Hepatocyte (in vitro differentiated cells): ENCODE measurements around the gene ARHGAP31.

Experiments used
- CTCF ChIP-seq: fragments of 200-600 bp; sonication (generic); IDR thresholded peaks from 2 replicates; pipeline ENCODE4 v1.5.1; 2016; ENCODE audit warnings: antibody characterized with exemption, mild to moderate bottlenecking; ENCODE audit not compliant: poor library complexity
- EZH2 ChIP-seq: fragments of 200-600 bp; sonication (generic); IDR thresholded peaks from 2 replicates; pipeline ENCODE4 v1.6.1; 2016; ENCODE audit warnings: antibody characterized with exemption, mild to moderate bottlenecking, borderline replicate concordance

DNA sequence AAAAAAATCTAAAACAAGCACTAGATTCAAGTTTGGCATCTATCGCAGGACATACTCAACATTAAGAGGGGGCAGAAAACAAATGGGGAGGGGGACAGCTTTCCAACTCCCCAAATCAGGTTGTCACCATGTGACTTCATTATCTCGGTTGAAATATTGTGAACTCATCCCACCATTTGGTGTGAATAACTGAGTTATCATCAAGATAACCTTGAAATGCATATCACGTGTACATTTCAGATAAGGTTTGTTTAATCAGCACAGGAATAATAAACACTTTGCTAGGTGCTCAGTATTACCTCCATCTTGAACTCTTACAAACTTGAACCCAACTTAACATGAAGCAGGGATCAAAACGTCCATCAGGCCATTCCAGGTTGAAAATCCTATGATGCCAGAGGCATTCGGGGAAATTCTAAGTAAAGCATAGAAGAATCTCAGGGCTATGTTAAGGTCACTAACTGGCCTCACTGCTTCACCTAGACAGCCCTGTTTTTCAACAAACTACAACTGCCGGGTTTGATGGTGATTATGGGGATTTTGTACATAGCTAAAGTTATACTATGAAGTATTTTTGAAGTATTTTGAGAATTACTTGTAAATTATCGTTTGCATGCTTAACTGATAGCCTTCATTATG is 3.0 kb upstream of the ARHGAP31 start:
- no peak for TF ChIP-seq EZH2
- no peak for TF ChIP-seq CTCF
